Hepatocyte (in vitro differentiated cells): Measurements from ENCODE around the gene PER1.

ENCODE experiments used
- CTCF ChIP-seq: fragments of 200-600 bp; sonication (generic); IDR thresholded peaks from 2 replicates; pipeline ENCODE4 v1.5.1; 2016; ENCODE audit warnings: antibody characterized with exemption, mild to moderate bottlenecking; ENCODE audit not compliant: poor library complexity
- EZH2 ChIP-seq: fragments of 200-600 bp; sonication (generic); IDR thresholded peaks from 2 replicates; pipeline ENCODE4 v1.6.1; 2016; ENCODE audit warnings: antibody characterized with exemption, mild to moderate bottlenecking, borderline replicate concordance
- EZH2phosphoT487 ChIP-seq: fragments of 200-600 bp; sonication (generic); IDR thresholded peaks from one replicate; pipeline ENCODE4 v1.6.1; 2018; ENCODE audit warnings: antibody characterized with exemption, mild to moderate bottlenecking, low read depth, moderate library complexity; ENCODE audit not compliant: unreplicated experiment, severe bottlenecking

DNA sequence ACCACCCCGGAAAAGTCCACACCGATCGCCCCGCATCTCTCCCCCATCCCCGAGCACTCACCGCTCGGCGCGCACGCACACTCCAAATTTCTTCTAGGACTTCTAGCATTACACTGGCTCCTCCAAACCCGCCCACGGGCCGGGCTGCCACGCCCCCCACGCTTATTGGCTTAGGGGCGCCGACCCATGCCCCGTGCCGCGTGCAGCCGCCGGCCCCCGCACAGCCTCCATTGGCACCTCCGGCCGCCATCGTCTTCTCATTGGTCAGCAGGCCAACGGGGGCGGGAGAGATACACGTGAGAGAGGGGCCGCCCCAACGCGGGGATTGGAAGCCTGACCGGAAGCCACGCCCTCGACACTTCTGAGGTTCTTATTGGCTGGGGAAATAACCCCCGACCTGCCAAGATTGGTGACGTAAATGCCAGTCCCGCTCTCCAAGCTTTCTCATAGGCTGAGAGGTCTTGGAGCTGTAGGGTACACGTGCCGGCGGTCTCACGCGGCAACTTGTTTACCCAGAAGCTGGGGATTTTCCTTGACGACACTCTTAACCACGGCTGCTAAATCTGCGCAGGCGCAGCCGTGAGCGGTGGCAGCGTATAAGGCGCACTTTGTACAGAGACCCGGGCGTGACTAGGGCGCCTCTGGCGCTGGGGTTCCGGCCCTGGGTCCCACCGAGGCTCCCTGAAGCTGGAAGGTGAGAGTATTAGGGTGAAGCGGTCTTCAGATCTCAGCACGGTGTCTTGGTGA lies 4.2 kb upstream of the PER1 start:
- TF ChIP-seq CTCF (no peak), EZH2 (no peak), EZH2phosphoT487 (no peak)
